ENCODE results near the gene AFG1L.

Gene AFG1L

DNA sequence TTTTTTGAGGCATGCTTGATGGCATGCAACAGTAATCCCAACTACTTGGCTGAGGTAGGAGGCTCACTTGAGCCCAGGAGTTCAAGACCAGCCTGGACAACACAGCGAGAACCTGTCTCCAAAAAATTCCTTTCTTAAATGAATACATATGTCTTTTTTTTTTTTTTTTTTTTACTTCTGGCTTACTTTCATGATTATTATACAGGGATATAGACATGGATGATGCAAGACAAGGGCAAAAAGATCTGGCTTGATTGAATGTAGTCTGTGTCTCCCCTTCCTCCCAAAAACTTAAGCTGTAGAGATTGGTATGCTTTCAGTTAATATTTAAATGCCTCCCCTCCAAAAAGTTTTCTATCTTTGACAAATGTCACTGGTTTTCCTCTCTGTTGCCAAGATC lies 41.6 kb upstream of the AFG1L start:
- CTCF ChIA-PET = interaction anchor here (0.6 kb wide), 1 partner anchor 840 kb away, joined by 3 read pairs; no protein-coding TSS in a partner anchor
- no peak for DNase-seq (ENCODE audit: extremely low spot score)
- POLR2A ChIA-PET = interaction anchor here (2.6 kb wide), 1 partner anchor 41 kb away, joined by 9 read pairs; the partner anchor contains the start of gene AFG1L
- TF ChIP-seq LEF1 (IDR thresholded peaks at IDR 0.05; ENCODE audit: borderline replicate concordance) = no peak
- TF ChIP-seq FOXK2 (IDR thresholded peaks at IDR 0.05) = no peak
- TF ChIP-seq ZNF384 (IDR thresholded peaks at IDR 0.05) = no peak
- no peak for TF ChIP-seq ARNT (IDR thresholded peaks at IDR 0.05)
- no peak for TF ChIP-seq HDGF (IDR thresholded peaks at IDR 0.05; ENCODE audit: borderline replicate concordance)
- TF ChIP-seq, protein P1, sequence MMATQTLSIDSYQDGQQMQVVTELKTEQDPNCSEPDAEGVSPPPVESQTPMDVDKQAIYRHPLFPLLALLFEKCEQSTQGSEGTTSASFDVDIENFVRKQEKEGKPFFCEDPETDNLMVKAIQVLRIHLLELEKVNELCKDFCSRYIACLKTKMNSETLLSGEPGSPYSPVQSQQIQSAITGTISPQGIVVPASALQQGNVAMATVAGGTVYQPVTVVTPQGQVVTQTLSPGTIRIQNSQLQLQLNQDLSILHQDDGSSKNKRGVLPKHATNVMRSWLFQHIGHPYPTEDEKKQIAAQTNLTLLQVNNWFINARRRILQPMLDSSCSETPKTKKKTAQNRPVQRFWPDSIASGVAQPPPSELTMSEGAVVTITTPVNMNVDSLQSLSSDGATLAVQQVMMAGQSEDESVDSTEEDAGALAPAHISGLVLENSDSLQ (IDR thresholded peaks at IDR 0.05) = no peak

DNA sequence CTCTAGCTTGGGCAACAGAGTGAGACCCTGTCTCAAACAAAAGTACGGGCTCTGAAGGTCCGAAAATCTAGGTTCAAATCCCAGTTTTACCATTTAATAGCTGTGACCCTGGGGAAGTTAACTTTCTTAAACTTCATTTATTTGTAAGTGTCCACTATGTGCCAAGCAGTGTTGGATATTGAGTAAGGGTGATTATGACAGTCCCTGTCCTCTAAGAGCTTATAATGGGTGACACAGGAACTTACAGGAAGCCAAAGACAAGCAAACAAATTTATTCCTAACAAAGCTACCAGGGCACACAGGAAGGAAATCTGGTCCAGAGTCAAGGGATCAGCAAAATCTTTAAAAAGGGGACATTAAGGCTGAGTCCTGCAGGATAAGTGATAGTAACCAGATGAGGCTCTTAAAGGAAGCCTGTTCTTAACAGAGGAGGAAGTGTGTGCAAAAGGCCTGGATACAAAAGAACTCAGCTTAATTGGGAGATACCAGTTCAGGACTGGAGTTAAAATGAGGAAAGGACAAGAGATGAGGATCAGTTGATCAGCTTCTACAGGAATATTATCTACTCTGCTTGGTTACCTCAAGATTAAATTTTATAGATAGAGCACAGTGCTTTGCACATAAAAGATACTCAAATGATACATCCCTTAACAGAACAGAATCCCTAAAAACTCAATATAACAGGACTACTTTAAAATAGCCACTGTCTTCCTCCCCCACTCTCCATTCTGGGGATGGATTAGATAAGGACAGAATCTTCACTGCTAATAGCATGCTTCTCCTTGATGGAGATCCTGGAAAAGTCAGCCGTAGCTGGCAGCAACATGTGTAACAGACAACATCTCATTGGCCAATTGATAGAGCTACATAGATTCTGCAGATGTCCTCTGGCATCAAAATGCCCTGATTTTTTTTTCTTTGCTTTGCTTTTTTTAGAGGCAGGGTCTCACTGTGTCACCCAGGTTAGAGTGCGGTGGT lies 40.1 kb upstream of the AFG1L start:
- no peak for TF ChIP-seq FOXA1 (IDR thresholded peaks at IDR 0.05)
- TF ChIP-seq LEF1 (IDR thresholded peaks at IDR 0.05; ENCODE audit: borderline replicate concordance) = no peak
- TF ChIP-seq FOXK2 (IDR thresholded peaks at IDR 0.05) = no peak
- no peak for TF ChIP-seq FOXM1 (IDR thresholded peaks at IDR 0.05; ENCODE audit: borderline replicate concordance)
- TF ChIP-seq, protein P1 (IDR thresholded peaks at IDR 0.05) = no peak
- DNase-seq (ENCODE audit: extremely low spot score) = no peak
- ChIA-PET POLR2A (interaction anchor here (2.6 kb wide), 1 partner anchor 40 kb away, joined by 9 read pairs; the partner anchor contains the start of gene AFG1L), CTCF (interaction anchor here (0.6 kb wide), 1 partner anchor 468 kb away, joined by 3 read pairs; no protein-coding TSS in a partner anchor)

DNA sequence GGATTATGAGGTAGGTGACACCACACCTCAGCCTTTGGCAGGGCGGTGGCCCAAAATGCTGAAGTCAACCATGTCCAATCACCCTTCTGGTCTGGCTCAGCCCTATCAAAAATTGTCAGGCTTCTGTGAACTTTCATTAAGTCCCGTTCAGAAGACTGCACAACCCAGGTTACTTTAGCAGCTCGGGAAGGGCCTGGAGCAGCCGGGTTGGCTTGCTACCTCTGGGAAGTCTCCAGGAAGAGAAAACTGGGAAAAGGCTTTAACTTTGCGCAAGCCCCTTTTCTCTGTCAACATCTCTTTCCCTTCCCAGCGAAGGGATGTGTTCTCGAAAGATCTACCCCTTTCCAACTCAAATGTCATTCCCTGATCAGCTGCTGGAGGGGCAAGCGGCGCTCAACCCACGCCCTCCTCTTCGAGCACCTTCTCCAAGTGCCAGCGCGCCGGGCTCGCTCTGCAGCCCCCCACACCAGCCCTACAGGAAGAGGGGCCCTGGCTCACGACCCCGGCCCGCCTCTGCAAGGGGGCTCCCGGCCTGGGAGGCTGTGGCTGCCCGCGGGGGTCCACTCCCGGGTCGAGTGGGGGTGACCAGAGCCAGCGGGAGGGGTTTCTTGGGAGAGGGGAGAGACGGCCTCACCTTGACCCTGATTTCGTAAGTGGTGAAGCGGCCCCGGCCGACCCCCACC lies 34.6 kb upstream of the AFG1L start:
- CTCF ChIA-PET = no interaction called here
- peak; percentile 27 for DNase-seq (ENCODE audit: extremely low spot score)
- POLR2A ChIA-PET = interaction anchor here (0.6 to 2.0 kb wide), 9 partner anchors 19 to 588 kb away, joined by 3 to 18 read pairs (median 4); partner anchors contain the start of genes AFG1L and ARMC2
- no peak for TF ChIP-seq L3MBTL2 (conservative IDR thresholded peaks at IDR 0.05)
- TF ChIP-seq NFRKB (IDR thresholded peaks at IDR 0.05) = no peak
- no peak for TF ChIP-seq CTBP1 (IDR thresholded peaks at IDR 0.05; ENCODE audit: borderline replicate concordance)
- no peak for TF ChIP-seq SP1 (IDR thresholded peaks at IDR 0.05)
- no peak for TF ChIP-seq ZNF384 (IDR thresholded peaks at IDR 0.05)
- no peak for TF ChIP-seq FOXK2 (IDR thresholded peaks at IDR 0.05)
- TF ChIP-seq LEF1 (IDR thresholded peaks at IDR 0.05; ENCODE audit: borderline replicate concordance) = no peak
- no peak for TF ChIP-seq HDGF (IDR thresholded peaks at IDR 0.05; ENCODE audit: borderline replicate concordance)
- no peak for TF ChIP-seq FOXM1 (IDR thresholded peaks at IDR 0.05; ENCODE audit: borderline replicate concordance)
- TF ChIP-seq ELF4 (IDR thresholded peaks at IDR 0.05) = no peak
- TF ChIP-seq FOXA1 (IDR thresholded peaks at IDR 0.05) = no peak
- TF ChIP-seq, protein P1 (IDR thresholded peaks at IDR 0.05) = no peak
- TF ChIP-seq TARDBP (IDR thresholded peaks at IDR 0.05) = no peak
- no peak for TF ChIP-seq BHLHE40 (IDR thresholded peaks at IDR 0.05; ENCODE audit: borderline replicate concordance)
- TF ChIP-seq ARNT (IDR thresholded peaks at IDR 0.05) = no peak
- TF ChIP-seq SUZ12 (IDR thresholded peaks at IDR 0.05) = no peak

DNA sequence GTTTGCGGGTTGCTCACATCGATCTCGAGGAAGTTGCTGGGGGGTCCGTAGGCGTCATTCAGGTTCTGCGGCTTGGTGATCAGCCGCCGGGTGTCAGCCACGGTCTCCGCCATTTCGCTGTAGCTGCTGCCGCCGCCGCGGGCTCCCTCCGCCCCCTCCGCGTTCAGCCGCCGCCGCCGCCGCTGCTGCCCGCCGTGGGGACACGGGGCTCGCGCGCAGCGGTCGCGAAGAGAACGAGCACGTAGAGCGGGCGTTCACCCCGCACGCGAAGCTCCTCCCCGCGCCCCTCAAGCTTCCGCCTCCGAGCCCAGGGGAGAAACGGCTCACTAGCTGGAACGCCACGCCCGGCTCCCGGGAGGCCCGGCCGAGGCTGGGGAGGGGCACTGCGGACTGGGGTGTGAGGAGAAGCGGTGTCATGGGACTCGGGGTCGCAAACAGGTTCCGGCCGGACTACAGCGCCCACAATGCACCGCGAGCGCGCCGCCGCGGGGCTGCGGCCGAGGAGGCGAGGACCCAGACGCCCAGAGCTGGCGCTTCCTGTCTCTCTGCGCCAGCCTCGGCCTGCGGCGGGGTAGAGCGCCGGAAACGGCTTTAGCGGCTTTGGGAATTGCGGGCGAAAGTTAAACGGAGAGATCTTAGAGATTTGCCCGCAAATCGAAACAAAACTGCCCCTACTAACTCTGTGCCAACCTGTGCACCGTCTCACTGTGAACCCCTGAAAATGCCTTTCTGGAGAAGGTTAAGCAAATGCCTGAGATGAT lies 33.9 kb upstream of the AFG1L start, which contains the start of gene SNX3:
Gene SNX3 (minus strand): TSS at position 232 of the 761 bp plus-strand sequence. CDS start 119 bp downstream, at position 113.
- DNase-seq (ENCODE audit: extremely low spot score) = peak; percentile 92
- TF ChIP-seq ZNF384 (IDR thresholded peaks at IDR 0.05) (no peak), ELF4 (IDR thresholded peaks at IDR 0.05) (peak; percentile 58; the same call in 1 of the 2 replicates), LEF1 (IDR thresholded peaks at IDR 0.05; ENCODE audit: borderline replicate concordance) (0 out of 2 replicates have a peak, but pooled peaks have one; percentile 28), L3MBTL2 (conservative IDR thresholded peaks at IDR 0.05) (peak; percentile 31; the same call in 1 of the 2 replicates)
- POLR2A ChIA-PET = interaction anchor here (0.6 to 2.0 kb wide), 19 partner anchors 9 to 587 kb away, joined by 3 to 18 read pairs (median 4); partner anchors contain the start of genes AFG1L and ARMC2
- CTCF ChIA-PET = interaction anchor here (0.6 to 0.7 kb wide), 3 partner anchors 151 to 263 kb away, joined by 3 read pairs; no protein-coding TSS in a partner anchor

DNA sequence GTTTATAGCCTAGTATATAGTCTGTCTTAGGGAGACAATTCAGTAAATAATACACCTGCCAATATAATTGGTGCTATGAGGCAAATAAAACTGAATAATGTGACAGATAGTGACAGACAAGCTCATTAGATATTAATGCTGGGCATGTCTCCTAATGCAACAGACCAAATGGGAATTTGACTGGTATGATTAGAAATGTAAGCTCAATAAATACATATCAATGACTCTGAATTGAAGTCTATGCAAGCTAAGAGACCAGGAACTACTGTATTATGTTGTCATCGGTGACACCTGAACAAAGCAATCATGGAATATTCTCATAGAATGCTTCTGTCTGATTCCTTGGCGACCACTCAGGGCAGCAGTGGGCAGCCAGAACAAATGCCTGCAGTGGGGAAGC lies 31.5 kb upstream of the AFG1L start:
- TF ChIP-seq SUZ12 (IDR thresholded peaks at IDR 0.05) = no peak
- no peak for TF ChIP-seq SP1 (IDR thresholded peaks at IDR 0.05)
- no peak for TF ChIP-seq FOXK2 (IDR thresholded peaks at IDR 0.05)
- TF ChIP-seq ELF4 (IDR thresholded peaks at IDR 0.05) = no peak
- no peak for TF ChIP-seq CTBP1 (IDR thresholded peaks at IDR 0.05; ENCODE audit: borderline replicate concordance)
- TF ChIP-seq HDGF (IDR thresholded peaks at IDR 0.05; ENCODE audit: borderline replicate concordance) = no peak
- TF ChIP-seq BHLHE40 (IDR thresholded peaks at IDR 0.05; ENCODE audit: borderline replicate concordance) = no peak
- TF ChIP-seq NFRKB (IDR thresholded peaks at IDR 0.05) = no peak
- TF ChIP-seq, protein P1 (IDR thresholded peaks at IDR 0.05) = no peak
- TF ChIP-seq LEF1 (IDR thresholded peaks at IDR 0.05; ENCODE audit: borderline replicate concordance) = no peak
- TF ChIP-seq FOXA1 (IDR thresholded peaks at IDR 0.05) = no peak
- no peak for TF ChIP-seq ARNT (IDR thresholded peaks at IDR 0.05)
- TF ChIP-seq L3MBTL2 (conservative IDR thresholded peaks at IDR 0.05) = no peak
- TF ChIP-seq FOXM1 (IDR thresholded peaks at IDR 0.05; ENCODE audit: borderline replicate concordance) = no peak
- no peak for TF ChIP-seq TARDBP (IDR thresholded peaks at IDR 0.05)
- no peak for TF ChIP-seq ZNF384 (IDR thresholded peaks at IDR 0.05)
- DNase-seq (ENCODE audit: extremely low spot score) = no peak
- ChIA-PET CTCF (no interaction called here), POLR2A (no interaction called here)

Data from HEK293T (cell line).